Left renal cortex interstitium (tissue), 4 donors: ENCODE measurements around the gene UTS2B. TPM values are rescaled to one million over a fixed set of nuclear protein-coding genes. Genes with fewer than 3 reads are reported as not detected.
"Not testable (repeated sequence)": the region's sequence is repeated elsewhere in the genome, so short reads cannot be mapped to it uniquely, and the experiment has no call there.

Experiments used
- DNase-seq, 4 donors: peaks; one replicate each; pipeline ENCODE4 v3.0.0-alpha.2; 2013; ENCODE audit warnings: low read depth in 4 of 4, low spot score in 2 of 4, missing footprints in 1 of 4
- polyA plus RNA-seq, 4 donors: library from polyadenylated mRNA; unstranded; fragments of 120-200 nt; gene quantifications; one replicate each; pipeline ENCODE4 v1.2.1, GENCODE V29; 2013; ENCODE audit not compliant: insufficient read length in 4 of 4

The UTS2B gene
- polyA plus RNA-seq, 4 donors, result 0.55 to 1.4 (median 0.88) TPM

GRCh38 chr3:191253089-191253799 lies 77.1 kb downstream of the UTS2B start:
- DNase-seq, result no peak

DNA sequence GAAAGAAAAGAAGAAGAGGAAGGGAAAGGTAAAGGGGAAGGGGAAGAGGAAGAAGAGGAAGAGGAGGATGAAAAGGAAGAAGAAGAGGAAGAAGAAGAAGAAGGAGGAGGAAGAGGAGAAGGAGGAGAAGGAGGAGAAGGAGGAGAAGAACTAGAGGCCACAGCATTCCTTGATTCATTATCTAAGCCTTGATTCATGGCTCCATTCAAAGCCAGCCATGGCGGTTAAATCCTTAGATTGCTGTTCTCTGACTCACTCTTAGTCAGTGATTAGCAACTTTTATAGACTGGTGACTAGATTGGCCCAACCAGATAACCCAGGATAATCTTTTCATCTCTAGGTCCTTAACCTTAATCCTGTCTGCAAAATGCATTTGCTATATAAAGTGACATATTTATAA lies 83.7 kb downstream of the UTS2B start:
- DNase-seq, result no peak

- not testable (repeated sequence) for DNase-seq
Observed at GRCh38 chr3:191246034-191246433, 84.3 kb downstream of the UTS2B start.

DNA sequence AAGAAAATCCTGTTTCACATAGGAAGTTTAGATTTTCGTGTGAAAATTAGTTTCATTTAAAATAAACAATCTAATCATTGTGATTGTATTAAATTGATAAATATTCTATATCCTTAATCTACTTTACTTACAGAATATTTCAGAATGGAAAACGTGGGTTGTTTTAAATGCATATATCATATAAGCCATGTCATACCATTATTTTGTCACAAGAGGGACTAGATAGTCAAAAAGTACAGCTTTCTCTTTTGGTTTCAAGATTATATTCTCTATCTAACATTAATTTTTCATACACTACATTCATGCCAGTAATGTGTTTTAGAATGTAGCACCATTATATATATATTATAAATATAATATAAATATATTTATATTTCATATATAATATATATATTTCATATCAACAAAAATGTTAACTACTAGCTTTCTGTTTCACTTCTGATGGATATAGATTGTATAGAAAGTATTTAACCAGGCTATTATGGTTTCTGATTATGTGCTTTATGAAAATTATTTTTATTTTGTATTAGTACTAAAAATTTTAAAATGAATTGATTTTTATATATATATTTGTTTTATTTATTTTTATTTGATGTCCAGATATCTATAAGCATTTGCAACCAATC lies 86.0 kb downstream of the UTS2B start:
- no peak for DNase-seq

DNA sequence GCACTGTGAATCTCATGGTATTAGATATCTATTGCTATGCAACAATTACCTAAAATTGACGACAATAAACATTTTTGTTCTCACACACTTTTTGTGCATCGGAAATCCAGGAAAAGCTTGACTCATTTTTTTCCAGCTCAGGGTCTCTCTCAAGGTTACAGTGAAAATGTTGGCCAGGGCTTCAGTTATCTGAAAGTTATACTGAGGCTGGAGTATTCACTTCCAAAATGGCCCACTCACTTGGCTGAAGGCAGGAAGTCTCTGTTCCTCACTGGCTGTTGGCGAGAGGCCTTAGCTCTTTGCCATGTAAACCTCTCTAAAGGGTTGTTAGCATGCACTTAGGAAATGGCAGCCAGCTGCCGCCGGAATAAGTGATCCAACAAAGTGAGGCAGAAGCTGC lies 89.8 kb downstream of the UTS2B start:
- no peak for DNase-seq

- DNase-seq, result no peak
Observed at GRCh38 chr3:191239407-191240031, 90.8 kb downstream of the UTS2B start.

- DNase-seq, result no peak
Observed at GRCh38 chr3:191238321-191238817, 92.0 kb downstream of the UTS2B start.

DNA sequence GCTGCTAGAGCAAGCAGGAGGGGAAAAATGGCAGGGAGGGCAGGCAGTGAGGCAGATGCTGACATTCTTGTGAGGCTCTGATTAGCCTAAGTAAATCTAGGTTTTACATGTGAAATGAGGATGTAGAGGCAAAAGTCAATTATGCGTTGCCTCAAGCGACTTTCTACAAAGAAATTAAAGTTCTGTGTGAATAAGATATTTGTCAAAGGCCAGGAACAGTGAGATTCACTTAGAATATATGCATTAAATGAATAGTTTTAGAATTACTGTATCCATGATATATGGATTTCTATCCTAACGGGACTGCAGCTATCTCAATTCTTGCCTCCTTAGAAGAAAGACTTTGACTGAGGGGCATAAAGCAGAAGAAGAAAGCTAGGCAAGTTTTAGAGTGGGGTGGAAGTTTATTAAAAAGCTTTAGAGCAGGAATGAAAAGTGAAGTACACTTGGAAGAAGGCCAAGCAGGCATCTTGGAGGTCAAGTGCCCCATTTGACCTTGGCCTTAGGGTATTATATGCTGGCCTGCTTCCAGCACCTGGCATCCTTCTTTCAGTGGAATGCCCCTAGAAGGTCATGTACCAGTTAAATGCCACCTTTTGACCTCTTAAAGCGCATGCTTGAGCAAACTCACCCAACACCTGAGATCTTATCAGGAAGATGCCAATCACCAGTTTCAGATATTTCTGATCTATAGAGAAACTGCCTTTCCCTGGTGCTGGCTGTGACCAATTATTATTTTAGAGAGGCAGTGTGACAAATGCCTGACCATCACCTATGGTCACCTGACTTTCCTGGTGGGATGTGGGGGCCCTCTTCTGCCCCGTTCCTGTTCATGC lies 93.1 kb downstream of the UTS2B start:
- DNase-seq, result no peak

- peak in 1 of 4 donors; percentile 41 for DNase-seq
Observed at GRCh38 chr3:191236646-191237045, 93.7 kb downstream of the UTS2B start.

- DNase-seq, result no peak
Observed at GRCh38 chr3:191235331-191236314, 94.7 kb downstream of the UTS2B start.

GRCh38 chr3:191234216-191234615 lies 96.1 kb downstream of the UTS2B start:
- no peak for DNase-seq

DNA sequence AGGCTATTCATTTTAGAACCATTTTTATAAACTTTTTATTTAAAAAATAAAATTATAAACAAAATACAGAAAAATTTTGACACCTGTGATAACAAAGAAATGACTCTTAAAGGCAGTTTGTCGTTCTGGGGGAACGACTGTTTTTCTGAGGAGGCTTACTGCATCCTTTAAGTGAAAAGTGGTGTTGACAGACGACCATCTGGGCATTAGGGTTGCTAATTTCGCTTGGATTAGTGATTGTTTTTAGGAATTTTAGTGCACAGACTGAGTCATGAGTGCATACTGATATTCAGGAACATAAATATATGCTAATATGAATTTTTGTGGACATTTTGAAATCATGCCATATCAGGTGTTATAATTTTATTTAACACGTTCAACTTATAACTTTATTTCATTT lies 102.8 kb downstream of the UTS2B start:
- no peak for DNase-seq

GRCh38 chr3:191221638-191222037 lies 108.7 kb downstream of the UTS2B start:
- DNase-seq, result no peak

DNA sequence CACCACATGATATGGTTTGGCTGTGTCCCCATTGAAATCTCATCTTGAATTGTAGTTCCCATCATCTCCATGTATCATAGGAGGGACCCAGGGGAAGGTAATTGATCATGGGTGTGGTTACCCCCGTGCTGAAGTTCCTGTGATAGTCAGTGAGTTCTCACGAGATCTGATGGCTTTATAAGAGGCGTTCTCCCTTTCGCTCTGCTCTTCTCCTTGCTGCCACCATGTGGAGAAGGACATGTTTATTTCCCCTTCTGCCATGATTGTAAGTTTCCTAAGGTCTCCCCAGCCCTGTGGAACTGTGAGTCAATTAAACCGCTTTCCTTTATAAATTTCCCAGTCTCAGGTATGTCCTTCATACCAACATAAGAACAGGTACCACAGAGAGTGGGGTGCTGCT lies 109.4 kb downstream of the UTS2B start:
- DNase-seq, result no peak

GRCh38 chr3:191217301-191217700 lies 113.0 kb downstream of the UTS2B start:
- DNase-seq, result no peak

Other genes with a start within 250 kb of the UTS2B start
- gene OSTN, start 131.3 kb downstream of the UTS2B start, polyA plus RNA-seq, result 10 to 100 TPM in 1 of 4 donors, 1 to 10 TPM in 3; 7.6 to 42.6 (median 8.6) TPM
- gene CCDC50, start 1.1 kb downstream of the UTS2B start, polyA plus RNA-seq, result 10 to 100 TPM; 66.0 to 74.3 (median 71.0) TPM
- gene PYDC2, start 130.6 kb upstream of the UTS2B start, polyA plus RNA-seq, result not detected